ENCODE measurements around the gene KLHL29.

GRCh38 chr2:23690421-23691105 is 305.6 kb downstream of the KLHL29 start:
- TF ChIP-seq CTCF (IDR thresholded peaks at IDR 0.05; ENCODE audit: low read depth, low read length, missing input control): no peak
- no peak for TF ChIP-seq MAX (IDR thresholded peaks at IDR 0.05)
- no peak for TF ChIP-seq TAF1 (conservative IDR thresholded peaks at IDR 0.05)
- no peak for TF ChIP-seq EGR1 (IDR thresholded peaks at IDR 0.05; ENCODE audit: low read depth in 2 of 2)
- TF ChIP-seq RXRA (IDR thresholded peaks at IDR 0.05): no peak
- TF ChIP-seq SP1 (IDR thresholded peaks at IDR 0.05): no peak
- no peak for TF ChIP-seq FOXA1 (IDR thresholded peaks at IDR 0.05)
- TF ChIP-seq HNF4A (conservative IDR thresholded peaks at IDR 0.05): no peak
- TF ChIP-seq ATF3 (IDR thresholded peaks at IDR 0.05): no peak
- no peak for TF ChIP-seq RAD21 (IDR thresholded peaks at IDR 0.05)
- TF ChIP-seq YY1 (IDR thresholded peaks at IDR 0.05): no peak
- no peak for TF ChIP-seq GABPA (IDR thresholded peaks at IDR 0.05 in 1 of 2, conservative IDR thresholded peaks at IDR 0.05 in 1 of 2)

All from liver (tissue), 3 donors.